ENCODE results near the gene STON2. TPM values are rescaled to one million over a fixed set of nuclear protein-coding genes. Genes with fewer than 3 reads are reported as not detected.
"Not testable (repeated sequence)": the region's sequence is repeated elsewhere in the genome, so short reads cannot be mapped to it uniquely, and the experiment has no call there.

STON2 gene
- 0.32 and 0.40 TPM in 2 replicates for total RNA-seq (2014; rRNA removed; shearing (Covaris generic))
- 0.14 and 2.3 TPM in 2 replicates for polyA plus RNA-seq (2014; cell fraction: nucleus; rRNA removed)

GRCh38 chr14:81400202-81400678, at the start of gene STON2:
TSS of gene STON2 (minus strand) at chr14:81400324. CDS start at chr14:81398382, 1,942 bp downstream.
- DNase-seq (ENCODE audit: extremely low read depth, low read depth) = no peak

- DNase-seq (ENCODE audit: extremely low read depth, low read depth) = no peak
These were observed 49.5 kb upstream of the STON2 start for GRCh38 chr14:81449576-81449975.

GRCh38 chr14:81449114-81449513, 49.0 kb upstream of the STON2 start:
- no peak for DNase-seq (ENCODE audit: extremely low read depth, low read depth)

GRCh38 chr14:81447021-81447764, 47.1 kb upstream of the STON2 start:
- DNase-seq (ENCODE audit: extremely low read depth, low read depth) = no peak

GRCh38 chr14:81446279-81447007, 46.3 kb upstream of the STON2 start:
- no peak for DNase-seq (ENCODE audit: extremely low read depth, low read depth)

- no peak for DNase-seq (ENCODE audit: extremely low read depth, low read depth)
These were observed 41.6 kb upstream of the STON2 start for GRCh38 chr14:81441626-81442134.

GRCh38 chr14:81440041-81440440, 39.9 kb upstream of the STON2 start:
- no peak for DNase-seq (ENCODE audit: extremely low read depth, low read depth)

- no peak for DNase-seq (ENCODE audit: extremely low read depth, low read depth)
These were observed 37.1 kb upstream of the STON2 start for GRCh38 chr14:81437244-81437643.

GRCh38 chr14:81436296-81437138, 36.4 kb upstream of the STON2 start:
- peak; percentile 61 for DNase-seq (ENCODE audit: extremely low read depth, low read depth)

- DNase-seq (ENCODE audit: extremely low read depth, low read depth) = no peak
These were observed 35.5 kb upstream of the STON2 start for GRCh38 chr14:81435391-81436295.

- DNase-seq (ENCODE audit: extremely low read depth, low read depth) = no peak
These were observed 34.9 kb upstream of the STON2 start for GRCh38 chr14:81435048-81435390.

- no peak for DNase-seq (ENCODE audit: extremely low read depth, low read depth)
These were observed 34.1 kb upstream of the STON2 start for GRCh38 chr14:81434230-81434629.

- no peak for DNase-seq (ENCODE audit: extremely low read depth, low read depth)
These were observed 33.3 kb upstream of the STON2 start for GRCh38 chr14:81433378-81433777.

- no peak for DNase-seq (ENCODE audit: extremely low read depth, low read depth)
These were observed 32.1 kb upstream of the STON2 start for GRCh38 chr14:81432219-81432661.

GRCh38 chr14:81430235-81430634, 30.1 kb upstream of the STON2 start:
- DNase-seq (ENCODE audit: extremely low read depth, low read depth) = no peak

GRCh38 chr14:81429749-81430148, 29.6 kb upstream of the STON2 start:
- not testable (repeated sequence) for DNase-seq (ENCODE audit: extremely low read depth, low read depth)

GRCh38 chr14:81429028-81429427, 28.9 kb upstream of the STON2 start:
- DNase-seq (ENCODE audit: extremely low read depth, low read depth) = no peak

- DNase-seq (ENCODE audit: extremely low read depth, low read depth) = no peak
These were observed 27.4 kb upstream of the STON2 start for GRCh38 chr14:81427348-81428058.

GRCh38 chr14:81423504-81423903, 23.4 kb upstream of the STON2 start:
- DNase-seq (ENCODE audit: extremely low read depth, low read depth) = no peak

Measured in NCI-H460 (cell line).